NCI-H128 (cell line): ENCODE results near the gene DARS2.

Experiments used
- DNase-seq: peaks from one replicate; lab custom pipeline; 2025; ENCODE audit not compliant: unreplicated experiment; lab: John Stamatoyannopoulos, UW

DARS2 gene

GRCh38 chr1:173886746-173887611, 62.5 kb downstream of the DARS2 start:
- no peak for DNase-seq

- no peak for DNase-seq
These were observed 63.2 kb downstream of the DARS2 start for GRCh38 chr1:173887627-173888026.

GRCh38 chr1:173888749-173889148, 64.3 kb downstream of the DARS2 start:
- DNase-seq: no peak

- DNase-seq: no peak
These were observed 65.4 kb downstream of the DARS2 start for GRCh38 chr1:173889885-173890284.

- no peak for DNase-seq
These were observed 69.1 kb downstream of the DARS2 start for GRCh38 chr1:173893611-173894010.

GRCh38 chr1:173894189-173894588, 69.7 kb downstream of the DARS2 start:
- no peak for DNase-seq

GRCh38 chr1:173900427-173900826, 76.0 kb downstream of the DARS2 start:
- DNase-seq: no peak

- DNase-seq: no peak
These were observed 76.5 kb downstream of the DARS2 start for GRCh38 chr1:173900992-173901391.

- DNase-seq: no peak
These were observed 79.5 kb downstream of the DARS2 start for GRCh38 chr1:173903827-173904531.
